Naive thymus-derived CD4-positive, alpha-beta T cell (primary cell): Measurements from ENCODE around the gene BMAL2. TPM values are rescaled to one million over a fixed set of nuclear protein-coding genes. Genes with fewer than 3 reads are reported as not detected.

Experiments
- ATAC-seq: fragments of 150-1000 bp; cut with Tn5 transposase; 2 replicates; pipeline ENCODE4 v1.10.0; 2021; ENCODE audit warnings: mild to moderate bottlenecking, moderate library complexity
- CTCF ChIA-PET: fragments of 350-600 bp; sonication (Branson Sonifier 250); formaldehyde crosslinking; loops from one replicate; lab custom pipeline; 2021; ENCODE audit warnings: antibody characterized with exemption; lab: Charles Lee
- POLR2A ChIA-PET: fragments of 350-600 bp; sonication (Branson Sonifier 250); formaldehyde crosslinking; loops from one replicate; lab custom pipeline; 2021; ENCODE audit warnings: antibody characterized with exemption, inconsistent platforms; lab: Charles Lee
- DNase-seq, 9 donors: peaks; one replicate each; pipeline versions ENCODE4 v3.0.0 to v3.0.0-alpha.2; 2020 to 2022; ENCODE audit warnings: mixed read lengths in 1 of 9
- H3K27ac ChIP-seq: one replicate; pipeline ENCODE4 v1.7.0; 2013; ENCODE audit warnings: mild to moderate bottlenecking, low read depth, low read length, moderate library complexity
- H3K27me3 ChIP-seq, 2 donors: one replicate each; pipeline ENCODE4 v1.7.0; 2013; ENCODE audit warnings: low read length in 2 of 2, mild to moderate bottlenecking in 2 of 2, moderate library complexity in 2 of 2; ENCODE audit not compliant: control insufficient read depth in 2 of 2, insufficient read depth in 2 of 2
- H3K36me3 ChIP-seq, 3 experiments: 1 replicate in 2 of 3; 2 replicates in 1 of 3; pipeline ENCODE4 v1.7.0; 2013; ENCODE audit warnings: low read length in 3 of 3, mild to moderate bottlenecking in 3 of 3, moderate library complexity in 1 of 3; ENCODE audit not compliant: insufficient read depth in 3 of 3, control insufficient read depth in 2 of 3
- H3K4me1 ChIP-seq, 2 donors: one replicate each; pipeline ENCODE4 v1.7.0; 2013; ENCODE audit warnings: low read length in 2 of 2, mild to moderate bottlenecking in 2 of 2, moderate library complexity in 1 of 2; ENCODE audit not compliant: control insufficient read depth in 2 of 2, insufficient read depth in 2 of 2
- H3K4me3 ChIP-seq: 2 replicates; pipeline ENCODE4 v1.7.0; 2013; ENCODE audit warnings: mild to moderate bottlenecking, low read length
- H3K9me3 ChIP-seq, 3 experiments: 1 replicate in 2 of 3; 2 replicates in 1 of 3; pipeline ENCODE4 v1.7.0; 2013; ENCODE audit warnings: low read length in 3 of 3; ENCODE audit not compliant: control insufficient read depth in 2 of 3
- H3K27ac Mint-ChIP-seq, 9 donors: one replicate each; pipeline ENCODE4 v1.8.0; 2020 to 2022; ENCODE audit warnings: mixed read lengths in 9 of 9, mild to moderate bottlenecking in 8 of 9, moderate library complexity in 5 of 9, inconsistent platforms in 2 of 9
- H3K27me3 Mint-ChIP-seq, 5 donors: one replicate each; pipeline ENCODE4 v1.8.0; 2021 to 2022; ENCODE audit warnings: mixed read lengths in 5 of 5, mild to moderate bottlenecking in 1 of 5
- H3K36me3 Mint-ChIP-seq, 5 donors: one replicate each; pipeline ENCODE4 v1.8.0; 2020 to 2022; ENCODE audit warnings: mixed read lengths in 5 of 5, mild to moderate bottlenecking in 3 of 5, inconsistent platforms in 1 of 5
- H3K4me1 Mint-ChIP-seq, 7 donors: one replicate each; pipeline ENCODE4 v1.8.0; 2020 to 2022; ENCODE audit warnings: mixed read lengths in 7 of 7, mild to moderate bottlenecking in 3 of 7, inconsistent platforms in 1 of 7
- H3K4me3 Mint-ChIP-seq, 10 donors: one replicate each; pipeline ENCODE4 v1.8.0; 2020 to 2022; ENCODE audit warnings: mild to moderate bottlenecking in 10 of 10, mixed read lengths in 10 of 10, moderate library complexity in 6 of 10, inconsistent platforms in 2 of 10
- H3K9me3 Mint-ChIP-seq, 11 donors: one replicate each; pipeline ENCODE4 v1.8.0; 2020 to 2022; ENCODE audit warnings: mixed read lengths in 11 of 11, mild to moderate bottlenecking in 4 of 11, inconsistent platforms in 1 of 11, moderate library complexity in 1 of 11
- intact Hi-C, 2 donors: fragments of 100-400 bp; cut with micrococcal nuclease; formaldehyde crosslinking; loops; one replicate each; pipeline ENCODE4 v1.15.1; 2023
- polyA plus RNA-seq, 2 donors: library from polyadenylated mRNA; unstranded; fragments of 300-500 nt; fragmentation: Illumina TruSeq; gene quantifications; one replicate each; pipeline ENCODE4 v1.2.3, GENCODE V29; 2021
- total RNA-seq, 6 experiments: library from RNA in 5 of 6; stranded (reverse) in 5 of 6; gene quantifications; 1 replicate in 5 of 6; 2 replicates in 1 of 6; pipeline ENCODE4 v1.2.3 and lab custom pipeline; 2021 to 2026

The BMAL2 gene
- total and polyA plus RNA-seq, 7 experiments from 2014 or later, result 0.19 to 37.7 (median 0.41) TPM; not detected in 3

DNA sequence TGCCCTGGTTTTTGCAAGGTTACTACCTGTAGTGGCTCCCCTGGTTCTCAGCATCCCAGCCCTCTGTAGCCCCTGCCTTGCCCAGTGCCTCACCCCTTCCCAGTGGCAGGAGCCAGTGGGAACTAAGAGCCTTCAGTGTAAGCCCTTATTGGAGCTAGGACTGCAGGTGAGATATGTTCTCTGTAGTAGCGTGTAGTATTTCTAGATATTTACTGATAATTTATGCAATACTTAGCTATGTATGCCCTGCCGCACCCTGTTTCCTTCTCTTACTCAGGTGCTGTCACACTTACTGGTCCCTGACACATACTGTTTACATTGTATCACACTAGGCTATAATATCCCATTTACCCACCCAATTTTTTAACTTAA, 3.6 kb downstream of the BMAL2 start:
- no peak overlapping the region for H3K4me3 Mint-ChIP-seq
- ChIA-PET POLR2A (no interaction called here), CTCF (no interaction called here)
- Histone ChIP-seq H3K36me3 (no peaks in the 10 kb centered on the region), H3K9me3 (no peaks in the 10 kb centered on the region), H3K27ac (no peak overlapping the region), H3K4me3 (no peak overlapping the region), H3K4me1 (peaks cover 4% of the 10 kb centered on the region in 2 donors), H3K27me3 (peaks cover 0 to 8% of the 10 kb centered on the region in 2 donors)
- peaks cover 7 to 42% (median 39%) of the 10 kb centered on the region in 5 donors for H3K27me3 Mint-ChIP-seq
- H3K9me3 Mint-ChIP-seq, result peaks cover 0 to 2% (median 0%) of the 10 kb centered on the region in 11 donors
- H3K36me3 Mint-ChIP-seq, result peaks cover 0 to 21% (median 0%) of the 10 kb centered on the region in 5 donors
- DNase-seq (no peak), ATAC-seq (no peak)
- no peak overlapping the region for H3K27ac Mint-ChIP-seq
- intact Hi-C loops, result no loop called here
- H3K4me1 Mint-ChIP-seq, result peaks cover 7 to 56% (median 15%) of the 10 kb centered on the region in 7 donors

DNA sequence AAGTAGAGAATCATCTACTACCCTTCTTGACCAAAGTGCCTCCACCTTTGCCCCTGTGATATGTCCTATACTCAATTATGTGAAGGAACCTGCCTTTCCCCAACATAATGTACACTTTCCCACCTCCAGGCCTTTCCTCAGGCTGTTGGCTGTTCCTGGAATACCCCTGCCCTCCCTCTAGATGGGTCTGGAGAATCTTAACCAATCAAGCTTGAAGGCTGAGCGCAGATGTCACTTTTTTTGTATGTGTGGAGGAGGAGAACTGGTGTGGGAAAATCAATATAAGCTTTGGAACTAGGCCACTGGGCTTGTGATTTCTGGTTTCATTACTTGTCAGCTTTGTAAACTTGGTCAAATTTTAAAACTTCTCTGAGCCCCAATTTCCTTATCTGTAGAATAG, 4.7 kb downstream of the BMAL2 start:
- intact Hi-C loops, result no loop called here
- CTCF ChIA-PET, result no interaction called here
- H3K4me1 ChIP-seq, result peaks cover 2% of the 10 kb centered on the region in 2 donors

DNA sequence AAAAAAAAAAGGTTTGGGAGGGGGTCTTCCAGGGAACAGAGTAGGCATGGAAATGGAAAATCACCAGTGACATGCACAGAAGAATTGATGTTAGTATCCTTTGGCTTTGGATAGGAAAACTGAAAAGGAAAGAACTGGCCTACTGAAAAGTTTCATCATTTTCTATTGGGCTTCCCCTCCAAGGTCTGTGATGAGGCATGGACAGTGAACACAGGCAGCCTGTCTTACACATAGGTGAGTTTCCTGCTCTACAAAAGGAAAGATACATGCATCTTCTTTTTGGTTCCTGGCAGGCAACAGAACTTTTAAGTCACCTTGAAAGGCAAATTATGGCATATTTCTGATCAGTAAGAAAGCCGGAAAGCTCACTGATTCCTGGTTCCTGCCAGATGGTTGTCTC, 5.8 kb downstream of the BMAL2 start:
- Histone ChIP-seq H3K4me1 (no peaks in the 10 kb centered on the region), H3K27me3 (no peaks in the 10 kb centered on the region), H3K27ac (no peak overlapping the region), H3K4me3 (no peak overlapping the region), H3K9me3 (no peaks in the 10 kb centered on the region), H3K36me3 (no peaks in the 10 kb centered on the region)
- H3K27ac Mint-ChIP-seq, result no peak overlapping the region
- peaks cover 5 to 27% (median 24%) of the 10 kb centered on the region in 5 donors for H3K27me3 Mint-ChIP-seq
- H3K4me3 Mint-ChIP-seq, result no peak overlapping the region
- H3K4me1 Mint-ChIP-seq, result peaks cover 5 to 45% (median 8%) of the 10 kb centered on the region in 7 donors
- intact Hi-C loops, result no loop called here
- peaks cover 0 to 21% (median 0%) of the 10 kb centered on the region in 5 donors for H3K36me3 Mint-ChIP-seq
- ChIA-PET POLR2A (no interaction called here), CTCF (no interaction called here)
- ATAC-seq (no peak), DNase-seq (no peak)
- peaks cover 0 to 2% (median 0%) of the 10 kb centered on the region in 11 donors for H3K9me3 Mint-ChIP-seq

More for the DNA sequence above, 4.7 kb downstream of the BMAL2 start:
- POLR2A ChIA-PET, result interaction anchor here (0.5 kb wide), 1 partner anchor 332 kb away, joined by 6 read pairs; no protein-coding TSS in a partner anchor
- H3K36me3 Mint-ChIP-seq, result peaks cover 0 to 23% (median 0%) of the 10 kb centered on the region in 5 donors
- Histone ChIP-seq H3K36me3 (no peaks in the 10 kb centered on the region), H3K4me3 (no peak overlapping the region), H3K9me3 (no peaks in the 10 kb centered on the region), H3K27ac (no peak overlapping the region), H3K27me3 (peaks cover 0 to 2% of the 10 kb centered on the region in 2 donors)
- H3K9me3 Mint-ChIP-seq, result peaks cover 0 to 2% (median 0%) of the 10 kb centered on the region in 11 donors
- peaks cover 7 to 32% (median 28%) of the 10 kb centered on the region in 5 donors for H3K27me3 Mint-ChIP-seq
- H3K27ac Mint-ChIP-seq, result peak overlapping the region in 1 of 9 donors; percentile 51
- no peak overlapping the region for H3K4me3 Mint-ChIP-seq
- H3K4me1 Mint-ChIP-seq, result peaks cover 7 to 45% (median 11%) of the 10 kb centered on the region in 7 donors
- DNase-seq, result no peak
- no peak for ATAC-seq

DNA sequence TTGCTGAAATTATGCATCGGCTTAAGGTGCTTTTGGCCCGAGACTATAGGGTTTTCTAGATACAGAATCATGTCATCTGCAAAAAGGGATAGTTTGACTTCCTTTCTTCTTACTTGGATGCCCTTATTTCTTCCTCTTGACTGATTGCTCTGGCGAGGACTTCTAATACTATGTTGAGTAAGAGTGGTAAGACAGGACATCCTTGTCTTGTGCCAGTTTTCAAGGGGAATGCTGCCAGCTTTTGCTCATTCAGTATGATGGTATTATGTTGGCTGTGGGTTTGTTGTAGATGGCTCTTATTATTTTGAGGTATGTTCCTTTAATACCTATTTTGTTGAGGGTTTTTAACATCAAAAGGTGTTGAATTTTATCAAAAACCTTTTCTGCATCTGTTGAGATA, 8.3 kb downstream of the BMAL2 start:
- ChIA-PET POLR2A (no interaction called here), CTCF (no interaction called here)
- Mint-ChIP-seq H3K27me3 (peaks cover 0 to 9% (median 5%) of the 10 kb centered on the region in 5 donors), H3K9me3 (peaks cover 0 to 2% (median 0%) of the 10 kb centered on the region in 11 donors), H3K4me3 (no peak overlapping the region), H3K4me1 (peaks cover 0 to 30% (median 0%) of the 10 kb centered on the region in 7 donors), H3K36me3 (peaks cover 0 to 21% (median 0%) of the 10 kb centered on the region in 5 donors), H3K27ac (no peak overlapping the region)
- DNase-seq (no peak), ATAC-seq (no peak)
- Histone ChIP-seq H3K27ac (no peak overlapping the region), H3K27me3 (no peaks in the 10 kb centered on the region), H3K4me3 (no peak overlapping the region), H3K9me3 (no peaks in the 10 kb centered on the region), H3K4me1 (no peaks in the 10 kb centered on the region), H3K36me3 (no peaks in the 10 kb centered on the region)
- intact Hi-C loops, result no loop called here

DNA sequence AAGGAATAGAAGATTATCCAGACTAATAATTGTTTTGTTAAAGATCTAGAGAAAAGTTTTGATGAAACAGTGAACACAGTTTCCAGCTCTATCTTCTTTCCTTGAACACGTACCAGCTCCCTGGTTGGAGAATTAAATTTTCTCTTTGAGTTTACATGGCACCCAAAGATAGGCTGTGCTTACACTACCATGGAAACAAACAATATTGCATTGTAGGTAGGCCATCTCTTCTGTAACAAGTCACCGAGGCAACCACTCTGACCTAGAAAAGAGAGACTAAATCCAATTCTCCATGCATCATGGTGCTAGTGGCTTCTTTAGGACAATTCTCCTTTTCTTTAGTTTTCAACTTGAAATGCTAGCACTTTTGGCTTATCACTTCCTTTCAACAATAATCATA, 9.9 kb downstream of the BMAL2 start:
- Mint-ChIP-seq H3K4me3 (no peak overlapping the region), H3K4me1 (peaks cover 0 to 22% (median 0%) of the 10 kb centered on the region in 7 donors), H3K36me3 (peaks cover 0 to 23% (median 0%) of the 10 kb centered on the region in 5 donors), H3K9me3 (peaks cover 0 to 2% (median 0%) of the 10 kb centered on the region in 11 donors), H3K27ac (no peak overlapping the region), H3K27me3 (peaks cover 0 to 20% (median 4%) of the 10 kb centered on the region in 5 donors)
- DNase-seq, result no peak
- Histone ChIP-seq H3K27ac (no peak overlapping the region), H3K4me1 (no peaks in the 10 kb centered on the region), H3K27me3 (no peaks in the 10 kb centered on the region), H3K36me3 (no peaks in the 10 kb centered on the region), H3K9me3 (no peaks in the 10 kb centered on the region), H3K4me3 (no peak overlapping the region)
- ChIA-PET CTCF (no interaction called here), POLR2A (no interaction called here)
- intact Hi-C loops, result no loop called here
- no peak for ATAC-seq

DNA sequence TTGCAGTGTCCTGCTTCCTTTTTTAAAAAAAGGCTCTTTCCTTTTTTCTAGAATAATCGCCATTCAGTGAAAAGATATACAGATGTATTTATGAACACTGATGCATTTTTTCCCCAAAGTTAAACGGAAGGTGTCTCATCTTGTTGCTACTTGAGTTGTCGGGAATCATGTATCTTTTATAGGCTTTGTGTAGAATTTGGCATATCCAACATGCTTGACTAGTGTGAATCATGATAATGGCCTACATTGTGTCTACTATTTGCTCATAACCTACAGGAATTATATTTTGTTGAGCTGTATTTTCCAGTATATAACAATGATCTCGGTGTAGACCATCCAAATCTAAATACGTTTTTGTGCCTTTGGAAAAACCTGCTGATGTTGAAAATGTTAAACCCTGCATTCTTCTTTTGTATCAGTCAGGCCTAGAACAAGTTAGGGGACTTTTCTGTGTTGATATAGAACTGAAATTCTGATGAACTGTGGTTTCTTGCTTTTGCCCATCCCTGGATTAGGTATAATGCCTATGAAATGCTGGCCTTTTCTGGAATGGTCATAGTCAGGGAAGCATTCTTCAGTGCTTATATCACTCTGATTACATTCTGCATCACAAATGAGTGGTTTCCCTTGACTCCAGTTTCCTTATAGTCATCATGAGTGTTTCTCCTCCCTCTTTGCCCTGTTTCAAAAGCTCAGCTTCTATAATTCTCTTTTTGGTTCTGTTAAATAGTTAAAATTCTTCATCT, 10.8 kb downstream of the BMAL2 start:
- Histone ChIP-seq H3K4me3 (no peak overlapping the region), H3K27me3 (no peaks in the 10 kb centered on the region), H3K36me3 (no peaks in the 10 kb centered on the region), H3K27ac (no peak overlapping the region), H3K9me3 (no peaks in the 10 kb centered on the region), H3K4me1 (no peaks in the 10 kb centered on the region)
- Mint-ChIP-seq H3K9me3 (peaks cover 0 to 2% (median 0%) of the 10 kb centered on the region in 11 donors), H3K4me1 (peaks cover 0 to 15% (median 0%) of the 10 kb centered on the region in 7 donors), H3K36me3 (peaks cover 0 to 22% (median 0%) of the 10 kb centered on the region in 5 donors), H3K4me3 (no peak overlapping the region), H3K27ac (no peak overlapping the region), H3K27me3 (peaks cover 0 to 20% (median 9%) of the 10 kb centered on the region in 5 donors)
- intact Hi-C loops, result no loop called here
- CTCF ChIA-PET, result no interaction called here
- ATAC-seq (no peak), DNase-seq (no peak)
- POLR2A ChIA-PET, result no interaction called here
